Measurements from ENCODE around the gene FREM1.

GRCh38 chr9:14770592-14770991 lies 139.6 kb downstream of the FREM1 start:
- TF ChIP-seq, protein P1, sequence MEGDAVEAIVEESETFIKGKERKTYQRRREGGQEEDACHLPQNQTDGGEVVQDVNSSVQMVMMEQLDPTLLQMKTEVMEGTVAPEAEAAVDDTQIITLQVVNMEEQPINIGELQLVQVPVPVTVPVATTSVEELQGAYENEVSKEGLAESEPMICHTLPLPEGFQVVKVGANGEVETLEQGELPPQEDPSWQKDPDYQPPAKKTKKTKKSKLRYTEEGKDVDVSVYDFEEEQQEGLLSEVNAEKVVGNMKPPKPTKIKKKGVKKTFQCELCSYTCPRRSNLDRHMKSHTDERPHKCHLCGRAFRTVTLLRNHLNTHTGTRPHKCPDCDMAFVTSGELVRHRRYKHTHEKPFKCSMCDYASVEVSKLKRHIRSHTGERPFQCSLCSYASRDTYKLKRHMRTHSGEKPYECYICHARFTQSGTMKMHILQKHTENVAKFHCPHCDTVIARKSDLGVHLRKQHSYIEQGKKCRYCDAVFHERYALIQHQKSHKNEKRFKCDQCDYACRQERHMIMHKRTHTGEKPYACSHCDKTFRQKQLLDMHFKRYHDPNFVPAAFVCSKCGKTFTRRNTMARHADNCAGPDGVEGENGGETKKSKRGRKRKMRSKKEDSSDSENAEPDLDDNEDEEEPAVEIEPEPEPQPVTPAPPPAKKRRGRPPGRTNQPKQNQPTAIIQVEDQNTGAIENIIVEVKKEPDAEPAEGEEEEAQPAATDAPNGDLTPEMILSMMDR (IDR thresholded peaks at IDR 0.05) = no peak
- no peak for TF ChIP-seq ZFX (IDR thresholded peaks at IDR 0.05; ENCODE audit: borderline replicate concordance)

Measured in 22Rv1 (cell line).